Keratinocyte (primary cell): ENCODE measurements around the gene MYL4. TPM values are rescaled to one million over a fixed set of nuclear protein-coding genes. Genes with fewer than 3 reads are reported as not detected.

ENCODE experiments used
- DNase-seq: peaks from one replicate; pipeline ENCODE4 v3.0.0-alpha.2; 2011; ENCODE audit warnings: low read depth, missing footprints, low spot score
- FAIRE-seq: peaks from 2 replicates; lab custom pipeline; 2011; peaks lifted over from hg19 to GRCh38; lab: Jason Lieb, UNC
- H2AFZ ChIP-seq: 2 replicates; pipeline ENCODE4 v1.6.0; 2012; ENCODE audit warnings: low read length, control low read depth, inconsistent platforms; ENCODE audit not compliant: control insufficient read depth
- H3K27ac ChIP-seq: 2 replicates; pipeline ENCODE4 v1.5.1; 2011; ENCODE audit warnings: low read length; ENCODE audit not compliant: control insufficient read depth, insufficient read depth
- H3K27me3 ChIP-seq: 3 replicates; pipeline ENCODE4 v1.6.0; 2011; ENCODE audit warnings: low read length; ENCODE audit not compliant: control insufficient read depth, insufficient read depth; ENCODE audit errors: extremely low read depth
- H3K36me3 ChIP-seq, 2 experiments: 2 replicates in 1 of 2; 3 replicates in 1 of 2; pipeline ENCODE4 v1.5.1; 2011; ENCODE audit warnings: low read length in 2 of 2, mild to moderate bottlenecking in 1 of 2; ENCODE audit not compliant: control insufficient read depth in 2 of 2, insufficient read depth in 2 of 2; ENCODE audit errors: extremely low read depth in 1 of 2
- H3K4me1 ChIP-seq: 3 replicates; pipeline ENCODE4 v1.5.1; 2011; ENCODE audit warnings: low read length; ENCODE audit not compliant: control insufficient read depth, insufficient read depth; ENCODE audit errors: extremely low read depth
- H3K4me2 ChIP-seq: 3 replicates; pipeline ENCODE4 v1.6.0; 2011; ENCODE audit warnings: low read depth, low read length; ENCODE audit not compliant: control insufficient read depth, insufficient read depth; ENCODE audit errors: extremely low read depth
- H3K4me3 ChIP-seq, 3 experiments: fragments of 200-600 bp in 1 of 3; sonication (generic) in 1 of 3; 2 replicates in 2 of 3; 3 replicates in 1 of 3; pipeline ENCODE4 v1.5.1; 2011 to 2016; ENCODE audit warnings: low read length in 3 of 3, mild to moderate bottlenecking in 3 of 3, control low read depth in 2 of 3, inconsistent platforms in 1 of 3, low read depth in 1 of 3, mixed read lengths in 1 of 3, mixed run types in 1 of 3, moderate library complexity in 1 of 3; ENCODE audit not compliant: control insufficient read depth in 2 of 3, insufficient read depth in 2 of 3; ENCODE audit errors: extremely low read depth in 1 of 3
- H3K79me2 ChIP-seq: 2 replicates; pipeline ENCODE4 v1.6.0; 2012; ENCODE audit warnings: low read length; ENCODE audit not compliant: control insufficient read depth, insufficient read depth
- H3K9ac ChIP-seq: 3 replicates; pipeline ENCODE4 v1.6.0; 2011; ENCODE audit warnings: low read length; ENCODE audit not compliant: control insufficient read depth, insufficient read depth; ENCODE audit errors: extremely low read depth
- H3K9me1 ChIP-seq: 3 replicates; pipeline ENCODE4 v1.6.0; 2011; ENCODE audit warnings: low read length; ENCODE audit not compliant: control insufficient read depth, insufficient read depth; ENCODE audit errors: extremely low read depth
- H3K9me3 ChIP-seq: 2 replicates; pipeline ENCODE4 v1.5.1; 2012; ENCODE audit warnings: low read depth, low read length; ENCODE audit not compliant: control insufficient read depth
- H4K20me1 ChIP-seq: 3 replicates; pipeline ENCODE4 v1.6.0; 2011; ENCODE audit warnings: low read length; ENCODE audit not compliant: control insufficient read depth, insufficient read depth; ENCODE audit errors: extremely low read depth
- CTCF ChIP-seq, 3 experiments: IDR thresholded peaks in 1 of 3; conservative IDR thresholded peaks in 1 of 3; optimal IDR thresholded peaks in 1 of 3; 2 replicates in 2 of 3; 3 replicates in 1 of 3; pipeline versions ENCODE3 to v1.5.1; 2011; ENCODE audit warnings: low read length in 3 of 3, mild to moderate bottlenecking in 3 of 3, moderate library complexity in 2 of 3, control low read depth in 1 of 3, inconsistent platforms in 1 of 3; ENCODE audit not compliant: insufficient read depth in 2 of 3; ENCODE audit errors: extremely low read depth in 1 of 3
- EZH2 ChIP-seq: IDR thresholded peaks from one replicate; pipeline ENCODE4 v1.6.1; 2012; ENCODE audit warnings: inconsistent platforms, mild to moderate bottlenecking, low read length, moderate library complexity
- dilution Hi-C: fragments of 300-500 bp; cut with MboI; formaldehyde crosslinking; loops from one replicate; pipeline ENCODE4 v1.7.0; 2020; ENCODE audit warnings: low sequenced_read_pairs; ENCODE audit not compliant: extremely low pct_ligation_motif_present
- polyA minus RNA-seq, 3 experiments: library from RNA; depleted of rRNA, polyadenylated mRNA; stranded (reverse); fragments of >200 nt; gene quantifications; 1 replicate in 1 of 3; 2 replicates in 1 of 3; 3 replicates in 1 of 3; pipeline ENCODE4 v1.2.3, GENCODE V29; 2011
- polyA plus RNA-seq, 5 experiments: library from polyadenylated mRNA; depleted of rRNA in 3 of 5; stranded (reverse) in 3 of 5; stranded (forward) in 1 of 5; unstranded in 1 of 5; fragments of >200 nt; gene quantifications; 1 replicate in 1 of 5; 2 replicates in 3 of 5; 3 replicates in 1 of 5; pipeline versions ENCODE4 v1.2.1 to v1.2.3, GENCODE V29; 2011 to 2012; ENCODE audit warnings: missing spikeins in 2 of 5, low read depth in 1 of 5, low replicate concordance in 1 of 5

MYL4 gene
- polyA plus RNA-seq (not detected in 3 replicates), polyA minus RNA-seq (not detected in 3 replicates)
- polyA plus RNA-seq (2011; ENCODE audit: low read depth) = not detected
- not detected in 2 replicates for polyA plus RNA-seq (2011; cell fraction: cytosol; rRNA removed)
- not detected in 2 replicates for polyA plus RNA-seq (2011; cell fraction: nucleus; rRNA removed)
- not detected in 2 replicates for polyA plus RNA-seq (2012; ENCODE audit: low replicate concordance)
- polyA minus RNA-seq (2011; cell fraction: cytosol; rRNA and poly(A)+ RNA removed) = not detected
- not detected in 2 replicates for polyA minus RNA-seq (2011; cell fraction: nucleus; rRNA and poly(A)+ RNA removed)

- Histone ChIP-seq H3K9ac (no peak within 1 kb of the TSS), H2AFZ (no peak within 1 kb of the TSS), H3K36me3 (no peaks in the 10 kb centered on the region), H4K20me1 (no peaks in the 10 kb centered on the region), H3K9me1 (no peaks in the 10 kb centered on the region), H3K4me2 (no peak within 1 kb of the TSS), H3K9me3 (no peaks in the 10 kb centered on the region), H3K27me3 (no peaks in the 10 kb centered on the region), H3K27ac (no peak within 1 kb of the TSS), H3K4me3 (no peak within 1 kb of the TSS), H3K4me1 (peaks cover 11% of the 10 kb centered on the region), H3K79me2 (no peaks in the 10 kb centered on the region)
- no peak for TF ChIP-seq CTCF (optimal IDR thresholded peaks at IDR 0.05 in 1 of 3, IDR thresholded peaks at IDR 0.05 in 1 of 3, conservative IDR thresholded peaks at IDR 0.05 in 1 of 3; ENCODE audit: extremely low read depth in 1 of 3, insufficient read depth in 2 of 3, low read length in 3 of 3)
- TF ChIP-seq EZH2 = no peak
- DNase-seq (no peak), FAIRE-seq (no peak)
- dilution Hi-C loops = no loop called here
Measured at GRCh38 chr17:47208744-47209488, at the start of gene MYL4. Gene MYL4 (plus strand): TSS chr17:47209348. CDS start chr17:47209423, 75 bp downstream.

GRCh38 chr17:47162013-47162622 is 47.0 kb upstream of the MYL4 start:
- TF ChIP-seq EZH2 = no peak
- H3K9ac ChIP-seq = no peak overlapping the region
- no peak for DNase-seq
- H3K4me2 ChIP-seq = no peak overlapping the region
- no peak overlapping the region for H3K4me3 ChIP-seq
- H3K4me1 ChIP-seq = no peaks in the 10 kb centered on the region
- FAIRE-seq = no peak
- no peaks in the 10 kb centered on the region for H3K9me3 ChIP-seq
- H3K27me3 ChIP-seq = no peaks in the 10 kb centered on the region
- no peaks in the 10 kb centered on the region for H4K20me1 ChIP-seq
- H2AFZ ChIP-seq = no peak overlapping the region
- no peaks in the 10 kb centered on the region for H3K9me1 ChIP-seq
- peaks cover 7 to 8% of the 10 kb centered on the region in 2 experiments for H3K36me3 ChIP-seq
- no peak overlapping the region for H3K27ac ChIP-seq
- peaks cover 5% of the 10 kb centered on the region for H3K79me2 ChIP-seq
- dilution Hi-C loops = no loop called here
